H1 (cell line): ENCODE data around the gene SLAMF6.

Source experiments
- ASH2L ChIP-seq: fragments of 200-600, 300-600 bp; sonication (generic); IDR thresholded peaks from one replicate; pipeline ENCODE4 v1.7.1; 2017; ENCODE audit warnings: low read length
- BRCA1 ChIP-seq: IDR thresholded peaks from 2 replicates; pipeline ENCODE4 v1.6.1; 2012; ENCODE audit warnings: low read depth, low read length, improper control_type of control experiment
- EZH2 ChIP-seq: fragments of 200-600 bp; sonication (generic); IDR thresholded peaks from 2 replicates; pipeline ENCODE4 v1.7.1; 2012; ENCODE audit warnings: low read depth, mild to moderate bottlenecking, moderate library complexity, low read length, inconsistent platforms; ENCODE audit not compliant: severe bottlenecking
- MAX ChIP-seq: IDR thresholded peaks from 2 replicates; pipeline ENCODE4 v1.6.1; 2012; ENCODE audit warnings: inconsistent platforms
- POLR2AphosphoS5 ChIP-seq: IDR thresholded peaks from 2 replicates; pipeline ENCODE4 v1.6.1; 2011; ENCODE audit warnings: low read depth, low read length
- RAD21 ChIP-seq, 2 experiments: IDR thresholded peaks in 1 of 2; conservative IDR thresholded peaks in 1 of 2; 2 replicates each; pipeline ENCODE4 v1.6.1; 2011; ENCODE audit warnings: low read depth in 2 of 2, low read length in 2 of 2, improper control_type of control experiment in 1 of 2, inconsistent platforms in 1 of 2, mild to moderate bottlenecking in 1 of 2, moderate library complexity in 1 of 2
- RNF2 ChIP-seq: fragments of 200-900, 300-1000 bp; sonication (generic); IDR thresholded peaks from 2 replicates; pipeline ENCODE4 v1.7.1; 2016; ENCODE audit warnings: borderline replicate concordance, low read depth, mild to moderate bottlenecking, antibody characterized with exemption, low read length; ENCODE audit not compliant: poor library complexity, severe bottlenecking; ENCODE audit errors: missing control alignments
- TBP ChIP-seq: IDR thresholded peaks from 2 replicates; pipeline ENCODE4 v1.6.1; 2011; ENCODE audit warnings: low read depth, low read length, improper control_type of control experiment
- TF ChIP-seq, protein P1 (sequence below): IDR thresholded peaks from 2 replicates; pipeline ENCODE4 v1.6.1; 2011; ENCODE audit warnings: low read length, improper control_type of control experiment
- TF ChIP-seq, protein P2 (sequence below), 3 experiments: IDR thresholded peaks; 1 replicate in 2 of 3; 2 replicates in 1 of 3; pipeline versions ENCODE4 v1.5.1 to v1.6.1; 2011; ENCODE audit warnings: low read length in 3 of 3, mild to moderate bottlenecking in 3 of 3, inconsistent platforms in 2 of 3, low read depth in 1 of 3, moderate library complexity in 1 of 3; ENCODE audit not compliant: insufficient read depth in 1 of 3; ENCODE audit errors: control extremely low read depth in 1 of 3

GRCh38 chr1:160537714-160538665 is 14.9 kb upstream of the SLAMF6 start:
- TF ChIP-seq, protein P1, sequence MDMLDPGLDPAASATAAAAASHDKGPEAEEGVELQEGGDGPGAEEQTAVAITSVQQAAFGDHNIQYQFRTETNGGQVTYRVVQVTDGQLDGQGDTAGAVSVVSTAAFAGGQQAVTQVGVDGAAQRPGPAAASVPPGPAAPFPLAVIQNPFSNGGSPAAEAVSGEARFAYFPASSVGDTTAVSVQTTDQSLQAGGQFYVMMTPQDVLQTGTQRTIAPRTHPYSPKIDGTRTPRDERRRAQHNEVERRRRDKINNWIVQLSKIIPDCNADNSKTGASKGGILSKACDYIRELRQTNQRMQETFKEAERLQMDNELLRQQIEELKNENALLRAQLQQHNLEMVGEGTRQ: no peak
- no peak for TF ChIP-seq EZH2
- TF ChIP-seq, protein P2, sequence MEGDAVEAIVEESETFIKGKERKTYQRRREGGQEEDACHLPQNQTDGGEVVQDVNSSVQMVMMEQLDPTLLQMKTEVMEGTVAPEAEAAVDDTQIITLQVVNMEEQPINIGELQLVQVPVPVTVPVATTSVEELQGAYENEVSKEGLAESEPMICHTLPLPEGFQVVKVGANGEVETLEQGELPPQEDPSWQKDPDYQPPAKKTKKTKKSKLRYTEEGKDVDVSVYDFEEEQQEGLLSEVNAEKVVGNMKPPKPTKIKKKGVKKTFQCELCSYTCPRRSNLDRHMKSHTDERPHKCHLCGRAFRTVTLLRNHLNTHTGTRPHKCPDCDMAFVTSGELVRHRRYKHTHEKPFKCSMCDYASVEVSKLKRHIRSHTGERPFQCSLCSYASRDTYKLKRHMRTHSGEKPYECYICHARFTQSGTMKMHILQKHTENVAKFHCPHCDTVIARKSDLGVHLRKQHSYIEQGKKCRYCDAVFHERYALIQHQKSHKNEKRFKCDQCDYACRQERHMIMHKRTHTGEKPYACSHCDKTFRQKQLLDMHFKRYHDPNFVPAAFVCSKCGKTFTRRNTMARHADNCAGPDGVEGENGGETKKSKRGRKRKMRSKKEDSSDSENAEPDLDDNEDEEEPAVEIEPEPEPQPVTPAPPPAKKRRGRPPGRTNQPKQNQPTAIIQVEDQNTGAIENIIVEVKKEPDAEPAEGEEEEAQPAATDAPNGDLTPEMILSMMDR (IDR thresholded peaks at IDR 0.05; ENCODE audit: control extremely low read depth in 1 of 3, insufficient read depth in 1 of 3, low read depth in 1 of 3, low read length in 3 of 3): no peak
- TF ChIP-seq BRCA1: no peak
- TF ChIP-seq RAD21 (IDR thresholded peaks at IDR 0.05 in 1 of 2, conservative IDR thresholded peaks at IDR 0.05 in 1 of 2; ENCODE audit: low read depth in 2 of 2, low read length in 2 of 2): no peak
- TF ChIP-seq RNF2: no peak
- TF ChIP-seq POLR2AphosphoS5: no peak
- no peak for TF ChIP-seq MAX
- no peak for TF ChIP-seq ASH2L
- TF ChIP-seq TBP: no peak
